HG02938 (cell line): ENCODE measurements around the gene C17orf114.

Source experiments
- ATAC-seq: cut with Tn5 transposase; IDR thresholded peaks from one replicate; pipeline ENCODE4 v1.9.1; 2021; ENCODE audit warnings: mild to moderate bottlenecking, moderate library complexity; ENCODE audit not compliant: unreplicated experiment

C17orf114 gene

GRCh38 chr17:4823373-4824089 is 21.4 kb upstream of the C17orf114 start:
- ATAC-seq = no peak

- no peak for ATAC-seq
Observed at GRCh38 chr17:4822835-4823234, 20.7 kb upstream of the C17orf114 start.

GRCh38 chr17:4818276-4818675 is 16.1 kb upstream of the C17orf114 start:
- ATAC-seq = no peak

GRCh38 chr17:4816826-4817225 is 14.7 kb upstream of the C17orf114 start:
- no peak for ATAC-seq

- no peak for ATAC-seq
Observed at GRCh38 chr17:4815043-4815675, 13.0 kb upstream of the C17orf114 start.

- no peak for ATAC-seq
Observed at GRCh38 chr17:4812690-4813089, 10.6 kb upstream of the C17orf114 start.

GRCh38 chr17:4811471-4811870 is 9.3 kb upstream of the C17orf114 start:
- ATAC-seq = no peak

GRCh38 chr17:4810696-4811290 is 8.7 kb upstream of the C17orf114 start:
- no peak for ATAC-seq

- ATAC-seq = no peak
Observed at GRCh38 chr17:4808378-4808767, 6.2 kb upstream of the C17orf114 start.

GRCh38 chr17:4807605-4808377 is 5.7 kb upstream of the C17orf114 start:
- ATAC-seq = no peak

- peak; percentile 84 for ATAC-seq
Observed at GRCh38 chr17:4806777-4807604, 4.9 kb upstream of the C17orf114 start, which contains the start of gene PLD2. Gene PLD2 (plus strand): TSS chr17:4807152. CDS start chr17:4807773, 621 bp downstream.

GRCh38 chr17:4806456-4806776 is 4.3 kb upstream of the C17orf114 start:
- no peak for ATAC-seq

- ATAC-seq = no peak
Observed at GRCh38 chr17:4800462-4801196, 1.5 kb downstream of the C17orf114 start.

- ATAC-seq = no peak
Observed at GRCh38 chr17:4796552-4796920, 5.6 kb downstream of the C17orf114 start.

- ATAC-seq = no peak
Observed at GRCh38 chr17:4795168-4795567, 7.0 kb downstream of the C17orf114 start.

GRCh38 chr17:4790705-4791088 is 11.4 kb downstream of the C17orf114 start:
- no peak for ATAC-seq

- peak; percentile 64 for ATAC-seq
Observed at GRCh38 chr17:4789951-4790704, 12.0 kb downstream of the C17orf114 start.

GRCh38 chr17:4789701-4789950 is 12.5 kb downstream of the C17orf114 start:
- ATAC-seq = peak; percentile 28

- no peak for ATAC-seq
Observed at GRCh38 chr17:4788807-4789700, 13.1 kb downstream of the C17orf114 start, which contains the start of gene GLTPD2. Gene GLTPD2 (plus strand): TSS chr17:4788964. CDS start chr17:4789012, 48 bp downstream.
